Germinal center (tissue), 1 donor: ENCODE data around the gene PAX5.

Source experiments
- DNase-seq: peaks from one replicate; pipeline ENCODE4 v3.0.0; 2012; ENCODE audit warnings: mixed read lengths, low spot score

Gene PAX5

GRCh38 chr9:36858805-36859375, 175.2 kb downstream of the PAX5 start:
- no peak for DNase-seq

- DNase-seq: peak; percentile 44
Measured at GRCh38 chr9:36855448-36856315, 178.4 kb downstream of the PAX5 start.

- no peak for DNase-seq
Measured at GRCh38 chr9:36854751-36855150, 179.3 kb downstream of the PAX5 start.

GRCh38 chr9:36854034-36854433, 180.0 kb downstream of the PAX5 start:
- DNase-seq: no peak

GRCh38 chr9:36853233-36853632, 180.8 kb downstream of the PAX5 start:
- DNase-seq: no peak

GRCh38 chr9:36849943-36850342, 184.1 kb downstream of the PAX5 start:
- DNase-seq: no peak

- DNase-seq: no peak
Measured at GRCh38 chr9:36848946-36849345, 185.1 kb downstream of the PAX5 start.

- no peak for DNase-seq
Measured at GRCh38 chr9:36847781-36848673, 186.0 kb downstream of the PAX5 start.

GRCh38 chr9:36846621-36847020, 187.4 kb downstream of the PAX5 start:
- no peak for DNase-seq

GRCh38 chr9:36845844-36846243, 188.2 kb downstream of the PAX5 start:
- no peak for DNase-seq

GRCh38 chr9:36844961-36845360, 189.1 kb downstream of the PAX5 start:
- DNase-seq: no peak

- DNase-seq: no peak
Measured at GRCh38 chr9:36843964-36844363, 190.1 kb downstream of the PAX5 start.

- DNase-seq: no peak
Measured at GRCh38 chr9:36842560-36843530, 191.2 kb downstream of the PAX5 start.

GRCh38 chr9:36840898-36841536, 193.1 kb downstream of the PAX5 start:
- DNase-seq: no peak

GRCh38 chr9:36839131-36839885, 194.8 kb downstream of the PAX5 start:
- no peak for DNase-seq

GRCh38 chr9:36837431-36838405, 196.3 kb downstream of the PAX5 start:
- DNase-seq: no peak

- DNase-seq: no peak
Measured at GRCh38 chr9:36836486-36836885, 197.6 kb downstream of the PAX5 start.

- DNase-seq: peak; percentile 63
Measured at GRCh38 chr9:36835271-36835996, 198.6 kb downstream of the PAX5 start.
